GM19193 (cell line): ENCODE results near the gene SGO2.

Experiments used
- POLR2A ChIP-seq: IDR thresholded peaks from 4 replicates; pipeline ENCODE4 v1.6.1; 2011; ENCODE audit not compliant: insufficient read depth, insufficient read length; ENCODE audit errors: extremely low read depth

The SGO2 gene

DNA sequence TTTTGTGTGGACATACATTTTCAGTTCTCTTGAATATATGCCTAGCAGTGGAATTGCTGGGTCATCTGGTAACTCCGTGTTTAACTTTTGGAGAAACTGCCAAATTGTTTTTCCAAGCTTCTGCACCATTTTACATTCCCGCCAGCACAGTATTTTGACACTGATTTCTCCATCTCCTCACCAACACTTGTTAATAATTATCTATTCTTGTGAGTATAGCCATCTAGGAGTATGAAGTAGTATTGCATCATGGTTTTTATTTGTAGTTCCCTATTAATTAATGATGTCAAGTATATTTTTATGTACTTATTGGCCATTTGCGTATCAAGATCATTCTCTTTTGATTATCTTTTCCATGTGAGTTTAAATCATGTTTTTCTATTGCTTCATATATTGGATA is 41.9 kb downstream of the SGO2 start:
- no peak for TF ChIP-seq POLR2A

DNA sequence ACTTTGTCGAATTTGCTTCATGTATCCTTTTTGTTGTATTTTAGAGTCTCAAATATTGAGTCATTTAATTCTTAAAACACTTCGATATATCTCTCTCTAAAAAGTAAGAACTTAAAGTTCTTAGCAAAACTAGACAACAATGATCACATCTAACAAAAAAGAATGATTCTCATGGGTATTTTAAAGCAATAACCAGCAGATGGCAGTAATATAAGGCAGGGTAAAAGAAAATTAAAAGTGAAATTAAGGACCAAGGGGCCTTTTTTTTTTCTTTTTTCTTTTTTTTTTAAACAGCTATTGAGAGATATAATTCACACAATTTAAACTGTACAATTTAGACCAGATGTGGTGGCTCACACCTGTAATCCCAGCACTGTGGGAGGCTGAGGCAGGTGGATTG is 50.0 kb downstream of the SGO2 start:
- TF ChIP-seq POLR2A: no peak

DNA sequence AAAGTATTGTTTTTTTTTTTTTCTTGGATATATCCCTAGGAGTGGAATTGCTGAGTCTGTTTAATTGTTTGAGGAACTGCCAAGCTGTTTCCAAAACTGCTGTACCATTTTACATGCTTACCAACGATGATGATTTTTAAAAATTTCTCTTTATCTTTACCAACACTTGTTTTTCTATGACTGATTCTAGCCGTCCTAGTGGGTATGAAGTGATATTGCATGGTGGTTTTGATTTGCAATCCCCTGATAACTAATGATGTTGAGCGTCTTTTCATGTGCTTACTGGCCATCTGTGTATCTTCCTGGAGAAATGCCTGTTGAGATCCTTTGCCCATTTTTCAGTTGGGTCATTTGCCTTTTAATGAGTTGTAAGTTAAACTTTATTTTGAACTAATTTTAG is 51.0 kb downstream of the SGO2 start:
- no peak for TF ChIP-seq POLR2A

DNA sequence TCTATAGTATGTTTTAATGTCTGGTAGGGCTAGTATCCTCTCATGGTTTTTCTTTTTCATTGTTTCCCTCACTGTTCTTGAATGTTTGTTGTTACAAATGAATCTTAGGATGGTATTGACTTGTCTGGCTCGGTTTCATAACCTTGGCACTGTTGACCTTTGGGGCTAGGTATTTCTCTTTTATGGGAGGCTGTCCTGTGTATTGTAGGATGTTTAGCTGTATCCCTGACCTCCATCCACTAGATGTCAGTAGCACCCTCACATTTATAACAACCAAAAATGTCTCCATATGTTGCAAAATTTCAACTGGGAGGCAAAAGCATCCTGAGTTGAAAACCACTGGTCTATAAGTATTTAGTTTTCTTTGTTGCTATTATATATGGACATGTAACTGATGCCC is 52.8 kb downstream of the SGO2 start:
- TF ChIP-seq POLR2A: no peak

DNA sequence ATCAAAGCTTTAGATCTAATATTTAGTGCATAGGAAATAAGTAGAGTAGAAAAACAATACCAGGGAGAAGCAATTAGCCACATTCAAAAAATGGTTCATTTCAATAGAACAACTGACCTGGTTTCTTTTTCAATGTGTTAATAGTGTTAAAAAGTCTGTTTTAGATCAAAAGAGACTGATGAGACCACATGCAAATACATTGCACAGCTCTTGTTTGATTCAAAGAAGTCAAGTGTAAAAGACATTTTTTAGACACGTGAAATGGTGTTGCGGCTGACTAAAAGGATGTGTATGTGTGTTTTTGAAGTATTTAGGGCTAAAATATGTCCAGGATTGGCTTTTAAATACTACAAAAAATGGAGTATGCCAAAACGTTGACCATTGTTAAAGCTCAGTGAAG is 58.6 kb downstream of the SGO2 start:
- no peak for TF ChIP-seq POLR2A

DNA sequence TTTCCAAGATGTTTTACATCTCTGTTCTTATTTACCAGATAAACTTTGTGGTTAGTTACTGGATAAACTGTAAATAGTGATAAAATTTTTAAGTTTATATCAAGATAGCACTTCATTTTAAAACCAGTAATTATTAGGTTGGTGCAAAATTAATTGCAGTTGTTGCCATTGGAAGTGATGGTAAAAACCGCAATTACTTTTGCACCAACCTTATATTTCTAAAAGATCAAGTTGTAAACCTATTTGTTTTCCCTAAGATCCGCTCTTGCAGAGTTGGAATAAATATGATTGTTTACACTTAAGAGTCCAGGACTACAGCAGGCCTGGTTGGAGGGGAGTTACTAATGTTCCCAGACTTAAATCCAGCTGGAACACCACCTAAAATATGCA is 59.3 kb downstream of the SGO2 start:
- no peak for TF ChIP-seq POLR2A

DNA sequence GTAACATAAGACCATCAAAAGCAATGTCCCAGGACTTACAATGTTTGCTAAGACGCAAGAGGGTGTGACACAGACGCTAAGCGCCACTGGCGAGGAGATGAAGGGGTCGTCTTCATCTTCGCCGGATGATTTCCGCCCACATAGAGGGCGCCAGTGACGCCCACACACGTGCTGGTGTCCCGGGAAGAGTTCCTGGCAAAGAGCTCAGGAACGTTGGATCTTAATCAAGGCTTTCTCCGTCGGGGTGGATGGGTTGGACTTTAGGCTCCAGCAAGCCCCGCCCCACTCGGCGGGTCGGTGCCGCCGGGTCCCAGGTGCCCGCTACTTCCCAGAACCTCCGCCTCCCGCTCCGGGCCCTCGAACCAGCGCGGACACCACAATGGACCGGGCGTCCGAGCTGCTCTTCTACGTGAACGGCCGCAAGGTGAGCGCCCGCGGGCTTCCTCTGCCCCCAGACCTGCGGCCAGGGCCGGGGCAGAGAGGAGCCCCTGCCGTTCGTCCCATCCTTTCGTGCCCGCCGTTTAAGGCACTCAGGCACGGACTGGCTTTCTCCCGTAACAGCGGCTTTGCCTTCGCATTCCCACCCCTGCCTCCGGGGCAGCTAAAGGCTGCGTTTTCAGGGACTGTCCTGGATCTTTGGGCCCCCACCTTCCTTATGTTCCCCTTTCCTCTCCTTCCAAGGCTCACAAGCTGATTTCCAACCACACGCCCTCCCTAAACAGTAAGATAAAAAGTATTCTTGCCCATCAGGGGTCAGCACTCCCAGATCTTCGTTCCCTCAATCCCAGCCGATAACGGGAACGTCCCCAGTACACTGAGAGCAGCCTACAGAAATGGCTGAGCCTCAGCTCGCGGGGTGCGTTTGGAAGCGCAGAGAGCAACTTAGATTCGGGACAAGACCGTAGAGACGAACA is 60.0 kb downstream of the SGO2 start, which contains the start of gene AOX1:
Gene AOX1, plus strand, starts transcription at position 285 of the 914 bp plus-strand sequence. Its CDS starts 95 bp downstream, at position 380.
- TF ChIP-seq POLR2A: no peak

DNA sequence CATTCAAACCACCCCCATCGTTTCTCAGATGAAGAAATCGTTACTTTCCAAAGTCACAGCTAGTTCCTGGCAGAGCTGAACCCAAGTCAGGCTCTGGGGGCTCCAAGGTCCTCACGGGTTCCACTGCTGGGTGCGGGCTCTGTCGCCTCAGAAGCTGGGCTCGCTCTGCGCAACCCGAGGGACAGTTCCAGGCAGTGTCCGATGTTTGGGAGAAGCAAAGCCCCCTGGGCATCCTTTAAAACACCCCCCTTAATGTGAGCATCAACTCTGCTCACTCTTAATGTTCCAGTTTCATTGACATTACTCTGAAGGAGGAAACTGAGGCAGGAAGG is 60.6 kb downstream of the SGO2 start:
- TF ChIP-seq POLR2A: no peak

DNA sequence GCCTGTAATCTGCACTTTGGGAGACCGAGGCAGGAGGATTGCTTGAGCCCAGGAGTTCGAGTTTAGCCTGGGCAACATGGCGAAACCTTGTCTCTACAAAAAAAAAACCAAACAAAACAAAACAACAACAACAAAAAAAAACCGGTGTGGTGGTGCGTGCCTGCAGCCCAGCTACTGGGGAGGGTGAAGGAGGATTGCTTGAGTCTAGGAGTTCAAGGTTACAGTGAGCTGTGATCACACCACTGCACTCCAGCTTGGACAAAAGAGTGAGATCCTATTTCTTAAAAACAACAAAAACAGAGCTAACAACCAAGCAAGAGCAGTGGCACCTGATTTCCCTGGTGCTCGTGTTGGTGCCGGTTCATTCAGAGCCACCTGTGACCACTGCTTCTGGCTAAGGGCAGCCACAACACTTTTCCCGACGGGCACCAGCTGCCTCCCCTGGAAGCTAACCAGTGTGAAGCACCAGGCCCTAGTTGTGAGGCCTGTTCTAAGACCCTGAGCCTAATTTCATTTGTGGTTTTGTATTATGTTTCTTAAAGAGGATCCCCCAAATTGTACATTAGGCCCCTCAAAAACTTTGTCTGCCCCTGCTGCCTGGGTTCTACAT is 61.1 kb downstream of the SGO2 start:
- no peak for TF ChIP-seq POLR2A

DNA sequence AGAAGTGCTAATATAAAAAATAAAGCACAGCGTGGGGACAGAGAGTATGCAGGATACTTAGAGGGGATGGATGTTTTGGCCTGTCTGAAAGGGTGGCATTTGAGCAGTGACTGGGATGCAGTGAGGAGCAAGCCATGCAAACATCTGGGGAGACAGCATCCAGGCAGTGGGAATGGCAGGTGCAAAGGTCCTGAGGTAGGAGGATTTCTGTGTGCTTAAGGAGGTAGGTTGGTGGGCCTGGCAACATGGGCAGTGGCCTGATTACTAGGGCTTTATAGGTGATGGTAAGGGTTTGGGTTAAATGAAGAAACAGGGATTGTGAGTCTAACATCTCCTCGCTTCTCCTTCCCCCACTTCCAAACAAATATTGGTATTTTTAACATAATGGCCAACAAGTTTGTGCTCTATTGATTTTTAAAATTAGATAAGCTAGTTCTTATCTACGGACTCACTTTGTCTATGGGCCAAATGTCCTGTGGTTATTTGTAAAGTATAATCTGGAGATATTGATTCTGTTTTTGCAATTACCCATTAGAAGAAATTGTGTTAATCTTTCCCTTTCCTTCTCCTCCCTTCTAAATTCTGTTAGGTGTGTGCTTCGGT is 62.2 kb downstream of the SGO2 start:
- TF ChIP-seq POLR2A: no peak

DNA sequence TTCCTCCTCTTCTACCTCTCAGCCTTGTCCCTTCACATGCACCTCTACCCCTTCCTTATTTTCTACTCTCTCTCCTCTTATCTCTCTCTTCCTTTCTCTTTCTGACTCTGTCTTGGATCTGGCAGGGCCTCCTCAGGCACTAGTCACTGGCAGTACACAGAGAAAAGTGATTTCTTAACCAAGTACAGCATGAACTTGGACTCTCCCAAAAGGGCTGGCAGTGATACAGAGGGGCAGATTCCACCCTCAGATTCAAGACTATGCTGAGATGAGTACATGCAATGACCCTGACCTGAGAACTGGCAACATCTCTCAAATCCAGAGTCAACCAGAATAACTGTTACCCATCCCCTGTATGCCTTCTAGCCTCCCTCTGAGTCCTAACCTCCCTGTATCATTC is 64.1 kb downstream of the SGO2 start:
- no peak for TF ChIP-seq POLR2A

DNA sequence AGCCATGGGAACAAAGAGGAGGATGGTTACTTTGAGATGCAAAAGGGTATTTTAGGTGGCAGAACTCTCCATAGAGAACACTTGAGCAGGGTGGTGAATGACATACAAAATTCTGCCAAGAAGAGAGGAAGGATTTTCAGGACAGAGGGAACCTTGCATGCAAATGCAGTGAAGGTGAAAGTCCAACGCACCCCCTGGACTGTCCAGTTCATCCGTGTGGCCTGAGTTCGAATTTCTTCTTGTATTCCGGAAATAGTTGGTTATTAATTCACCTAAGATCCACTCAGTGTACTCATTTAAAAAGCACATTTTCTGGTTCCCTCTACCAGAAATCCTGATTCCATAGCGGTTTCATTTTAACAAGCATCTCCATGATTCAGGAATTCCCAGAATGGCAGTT is 65.3 kb downstream of the SGO2 start:
- TF ChIP-seq POLR2A: no peak

DNA sequence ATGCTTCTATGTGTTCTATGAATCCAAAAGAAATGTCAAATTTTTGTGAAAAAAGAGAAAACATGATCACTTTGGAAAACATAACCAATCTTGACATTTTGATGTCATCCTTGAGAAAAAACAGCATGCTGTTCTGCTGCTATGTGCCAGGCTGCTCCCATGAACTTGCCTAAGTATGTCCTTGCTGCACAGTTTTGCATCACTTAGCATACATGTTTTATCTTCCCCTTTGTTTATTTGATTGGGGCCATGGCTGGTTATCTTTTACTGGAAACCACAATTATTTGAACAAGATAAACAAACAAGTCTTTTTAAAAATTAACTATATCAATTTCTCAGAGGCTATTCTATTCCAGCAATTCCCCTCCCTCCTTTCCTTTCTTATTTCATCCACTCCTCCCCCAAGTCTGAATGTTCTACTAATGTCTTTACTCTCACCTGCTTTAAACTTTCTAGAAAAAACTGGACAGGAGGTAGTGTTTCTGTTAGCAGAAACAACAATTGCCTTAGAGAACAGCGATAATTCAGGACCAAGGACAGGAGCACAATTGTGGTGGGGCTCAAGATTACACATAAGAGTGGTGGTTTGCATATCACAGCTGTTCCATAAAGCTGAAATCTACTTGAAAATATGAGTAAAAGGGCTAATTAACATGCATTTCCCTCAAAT is 66.5 kb downstream of the SGO2 start:
- TF ChIP-seq POLR2A: no peak

DNA sequence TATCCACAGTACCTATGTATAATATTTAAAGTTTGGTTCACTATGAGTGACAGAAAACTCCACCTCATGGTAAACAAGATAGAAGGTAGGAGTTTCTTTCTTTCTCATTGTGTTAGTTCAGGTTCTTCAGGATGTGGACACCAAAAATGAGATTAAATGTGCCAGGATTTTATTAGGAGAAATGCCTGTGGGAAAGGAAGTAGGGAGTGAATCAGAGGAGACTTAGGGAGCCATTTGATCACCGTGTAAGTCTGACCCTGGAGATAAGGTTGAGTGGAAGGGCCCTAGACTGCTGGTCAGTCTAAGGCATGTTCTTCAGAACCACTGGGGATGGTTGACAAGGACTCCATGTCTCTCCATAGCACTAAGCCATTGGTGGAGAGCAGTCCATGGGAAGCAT is 67.9 kb downstream of the SGO2 start:
- TF ChIP-seq POLR2A: no peak

DNA sequence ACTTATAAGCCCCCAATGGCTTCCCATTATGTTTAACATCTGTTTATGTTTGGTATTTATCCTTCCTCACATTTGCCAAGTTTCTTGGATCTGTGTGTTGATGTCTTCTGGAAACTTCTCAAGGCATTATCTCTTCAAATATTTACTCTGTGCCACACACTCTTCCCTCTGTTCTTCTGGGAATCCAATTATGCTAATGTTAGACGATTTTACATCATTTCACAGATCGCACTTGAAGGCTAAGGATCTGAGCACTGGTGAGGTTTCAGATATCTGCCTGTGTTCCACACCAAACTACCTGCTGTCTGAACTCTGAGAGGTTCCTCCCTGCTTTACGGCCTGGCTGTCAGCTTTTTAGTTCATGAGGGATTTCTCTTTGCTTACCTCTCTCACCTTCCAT is 69.9 kb downstream of the SGO2 start:
- TF ChIP-seq POLR2A: no peak
